VCaP (cell line): ENCODE results near the gene SLC35A4.
A peak's percentile ranks its signal among the peaks of the same experiment; 100 is the strongest.

Experiments used
- H3K27ac ChIP-seq: fragments of 450-650 bp; 2 replicates; pipeline ENCODE4 v1.5.1; 2017
- CTCF ChIP-seq: fragments of 450-650 bp; conservative IDR thresholded peaks from 2 replicates; pipeline ENCODE4 v1.5.1; 2017; ENCODE audit warnings: mild to moderate bottlenecking, moderate library complexity

The SLC35A4 gene

GRCh38 chr5:140553657-140554056, 11.0 kb upstream of the SLC35A4 start:
- no peak for TF ChIP-seq CTCF
- H3K27ac ChIP-seq: no peak overlapping the region

GRCh38 chr5:140554454-140554853, 10.2 kb upstream of the SLC35A4 start:
- H3K27ac ChIP-seq: no peak overlapping the region
- no peak for TF ChIP-seq CTCF

GRCh38 chr5:140555747-140556312, 8.8 kb upstream of the SLC35A4 start:
- peak overlapping the region; percentile 82 for H3K27ac ChIP-seq
- no peak for TF ChIP-seq CTCF

GRCh38 chr5:140556438-140556837, 8.2 kb upstream of the SLC35A4 start:
- no peak for TF ChIP-seq CTCF
- peak overlapping the region; percentile 82 for H3K27ac ChIP-seq

- H3K27ac ChIP-seq: peak within 1 kb of the TSS; percentile 82
- no peak for TF ChIP-seq CTCF
These were observed 7.4 kb upstream of the SLC35A4 start, which contains the start of gene SRA1 for GRCh38 chr5:140557136-140557805. Gene SRA1 (minus strand): TSS chr5:140557473. CDS start chr5:140557452, 21 bp downstream.

GRCh38 chr5:140557965-140558364, 6.7 kb upstream of the SLC35A4 start:
- H3K27ac ChIP-seq: peak overlapping the region; percentile 82
- TF ChIP-seq CTCF: no peak

- no peak overlapping the region for H3K27ac ChIP-seq
- TF ChIP-seq CTCF: no peak
These were observed 6.1 kb upstream of the SLC35A4 start for GRCh38 chr5:140558542-140558941.
